Retinal pigment epithelial cell (primary cell): ENCODE measurements around the gene PBLD.

ENCODE experiments used
- DNase-seq: peaks from one replicate; pipeline ENCODE4 v3.0.0-alpha.2; 2010; ENCODE audit warnings: low read depth
- H3K4me3 ChIP-seq: 2 replicates; pipeline ENCODE4 v1.5.1; 2011; ENCODE audit warnings: mild to moderate bottlenecking, low read length, control low read depth, moderate library complexity
- CTCF ChIP-seq: conservative IDR thresholded peaks from 2 replicates; pipeline ENCODE4 v1.5.1; 2011; ENCODE audit warnings: low read depth, low read length, control low read depth, inconsistent platforms

PBLD gene

GRCh38 chr10:68276224-68276623 is 56.5 kb downstream of the PBLD start:
- no peak for TF ChIP-seq CTCF
- H3K4me3 ChIP-seq: no peak overlapping the region
- no peak for DNase-seq

GRCh38 chr10:68275600-68276126 is 57.1 kb downstream of the PBLD start:
- H3K4me3 ChIP-seq: no peak overlapping the region
- no peak for DNase-seq
- no peak for TF ChIP-seq CTCF

GRCh38 chr10:68272833-68273232 is 59.9 kb downstream of the PBLD start:
- TF ChIP-seq CTCF: no peak
- DNase-seq: no peak
- H3K4me3 ChIP-seq: no peak overlapping the region

GRCh38 chr10:68271196-68271882 is 61.4 kb downstream of the PBLD start:
- no peak for TF ChIP-seq CTCF
- H3K4me3 ChIP-seq: no peak overlapping the region
- DNase-seq: peak; percentile 64

GRCh38 chr10:68269562-68270290 is 63.0 kb downstream of the PBLD start:
- no peak for DNase-seq
- TF ChIP-seq CTCF: no peak
- no peak overlapping the region for H3K4me3 ChIP-seq

- H3K4me3 ChIP-seq: no peak overlapping the region
- no peak for TF ChIP-seq CTCF
- no peak for DNase-seq
Measured at GRCh38 chr10:68261132-68261856, 71.4 kb downstream of the PBLD start.
